Smooth muscle cell (in vitro differentiated cells): ENCODE data around the gene AGFG2. TPM values are rescaled to one million over a fixed set of nuclear protein-coding genes. Genes with fewer than 3 reads are reported as not detected.
"Not testable (repeated sequence)": the region's sequence is repeated elsewhere in the genome, so short reads cannot be mapped to it uniquely, and the experiment has no call there.

Experiments
- DNase-seq: peaks from one replicate; lab custom pipeline; 2025; ENCODE audit not compliant: unreplicated experiment; lab: John Stamatoyannopoulos, UW
- H2AFZ ChIP-seq: fragments of 200-600 bp; sonication (generic); 2 replicates; pipeline ENCODE4 v1.6.0; 2016; ENCODE audit warnings: antibody characterized with exemption, low read depth, mild to moderate bottlenecking
- H3F3A ChIP-seq: fragments of 200-600 bp; sonication (generic); 2 replicates; pipeline ENCODE4 v1.6.0; 2017; ENCODE audit warnings: antibody characterized with exemption, low read depth
- H3K27ac ChIP-seq: fragments of 200-600 bp; sonication (generic); 2 replicates; pipeline ENCODE4 v1.5.1; 2016; ENCODE audit warnings: low read depth, mild to moderate bottlenecking
- H3K27me3 ChIP-seq: fragments of 200-600 bp; sonication (generic); 2 replicates; pipeline ENCODE4 v1.6.1; 2016; ENCODE audit warnings: low read depth, mild to moderate bottlenecking
- H3K36me3 ChIP-seq: fragments of 200-600 bp; sonication (generic); 2 replicates; pipeline ENCODE4 v1.5.1; 2016; ENCODE audit warnings: low read depth
- H3K4me1 ChIP-seq: fragments of 200-600 bp; sonication (generic); 2 replicates; pipeline ENCODE4 v1.5.1; 2016; ENCODE audit warnings: low read depth
- H3K4me2 ChIP-seq: fragments of 200-600 bp; sonication (generic); 2 replicates; pipeline ENCODE4 v1.6.0; 2016; ENCODE audit warnings: mild to moderate bottlenecking
- H3K4me3 ChIP-seq: fragments of 200-600 bp; sonication (generic); 2 replicates; pipeline ENCODE4 v1.5.1; 2016; ENCODE audit warnings: mild to moderate bottlenecking
- H3K79me2 ChIP-seq: fragments of 200-600 bp; sonication (generic); 2 replicates; pipeline ENCODE4 v1.6.0; 2016; ENCODE audit warnings: low read depth, mild to moderate bottlenecking
- H3K9ac ChIP-seq: fragments of 200-600 bp; sonication (generic); 2 replicates; pipeline ENCODE4 v1.6.0; 2016; ENCODE audit warnings: low read depth
- H3K9me3 ChIP-seq: fragments of 200-600 bp; sonication (generic); replicated peaks from 2 replicates; pipeline ENCODE4 v1.5.1; 2016; ENCODE audit warnings: low read depth
- H4K20me1 ChIP-seq: fragments of 200-600 bp; sonication (generic); 2 replicates; pipeline ENCODE4 v1.6.0; 2016; ENCODE audit warnings: low read depth
- WGBS: methylation state at CpG from one replicate; pipeline ENCODE4 v1.1.7; 2016; ENCODE audit warnings: low lambda C conversion rate; 5-methylcytosine and 5-hydroxymethylcytosine counted together
- polyA plus RNA-seq: library from polyadenylated mRNA; unstranded; fragments of >200 nt; fragmentation: Nextera tagmentation; extraction: Ambion mirVana; gene quantifications from 2 replicates; pipeline ENCODE4 v1.2.1, GENCODE V29; 2016
- total RNA-seq: library from RNA; depleted of rRNA; stranded (reverse); fragments of >200 nt; gene quantifications from 2 replicates; pipeline ENCODE4 v1.2.3, GENCODE V29; 2014
- TF ChIP-seq, protein P1 (sequence below): fragments of 200-600 bp; sonication (generic); IDR thresholded peaks from 2 replicates; pipeline ENCODE4 v1.5.1; 2017; ENCODE audit warnings: borderline replicate concordance, mild to moderate bottlenecking, antibody characterized with exemption; ENCODE audit not compliant: insufficient read depth, poor library complexity, severe bottlenecking

The AGFG2 gene
- total and polyA plus RNA-seq, 2 experiments from 2014 or later = 2.7 to 8.4 TPM

DNA sequence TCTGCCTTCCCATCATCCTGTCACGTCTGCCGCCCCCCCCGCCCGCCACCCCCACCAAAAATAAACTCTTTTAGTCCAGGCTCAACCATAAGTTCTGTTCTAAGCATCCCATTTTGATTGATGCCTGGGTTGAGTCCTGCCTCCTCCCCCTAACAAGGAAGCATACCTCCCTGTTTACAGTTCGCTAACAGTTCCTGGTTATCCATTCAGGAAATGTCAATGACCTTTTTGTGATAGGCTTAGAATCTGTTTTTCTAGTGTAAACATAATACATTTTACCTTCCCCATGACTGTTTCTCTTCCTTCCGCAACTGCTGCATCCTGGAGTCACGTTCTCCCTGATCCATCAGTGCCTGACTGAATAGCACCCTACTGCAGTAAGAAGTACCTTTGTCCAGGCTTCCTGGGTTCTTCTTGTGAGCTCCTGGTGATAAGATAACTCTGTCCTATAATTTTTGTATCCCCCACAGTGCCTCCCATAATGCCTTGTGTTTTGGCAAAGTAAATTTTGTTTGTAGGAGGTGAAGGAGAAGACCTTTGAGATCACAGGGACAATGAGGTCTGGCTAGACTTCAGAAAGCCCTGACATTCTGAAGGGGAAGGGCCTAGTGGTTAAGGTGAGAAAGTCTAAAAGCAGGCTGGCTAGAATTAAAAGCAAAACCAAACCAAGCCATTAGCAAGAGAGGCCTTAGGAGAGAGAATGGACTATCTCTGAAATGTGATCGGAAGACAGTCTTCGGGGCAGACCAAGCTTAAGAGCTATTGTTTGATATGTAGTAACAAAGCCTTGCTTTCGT is 7.3 kb downstream of the AGFG2 start:
- Histone ChIP-seq H3K79me2 (no peaks in the 10 kb centered on the region), H4K20me1 (no peaks in the 10 kb centered on the region), H3K4me3 (no peak overlapping the region), H3K27ac (peak overlapping the region; percentile 86), H3F3A (peaks cover 12% of the 10 kb centered on the region), H3K9ac (no peak overlapping the region), H3K4me2 (peak overlapping the region; percentile 58), H3K27me3 (no peaks in the 10 kb centered on the region), H2AFZ (peak overlapping the region; percentile 52), H3K36me3 (no peaks in the 10 kb centered on the region), H3K9me3 (no peaks in the 10 kb centered on the region), H3K4me1 (peaks cover 21% of the 10 kb centered on the region)
- 71% methylated on average over 10 of the region's 10 CpGs for WGBS
- TF ChIP-seq, protein P1, sequence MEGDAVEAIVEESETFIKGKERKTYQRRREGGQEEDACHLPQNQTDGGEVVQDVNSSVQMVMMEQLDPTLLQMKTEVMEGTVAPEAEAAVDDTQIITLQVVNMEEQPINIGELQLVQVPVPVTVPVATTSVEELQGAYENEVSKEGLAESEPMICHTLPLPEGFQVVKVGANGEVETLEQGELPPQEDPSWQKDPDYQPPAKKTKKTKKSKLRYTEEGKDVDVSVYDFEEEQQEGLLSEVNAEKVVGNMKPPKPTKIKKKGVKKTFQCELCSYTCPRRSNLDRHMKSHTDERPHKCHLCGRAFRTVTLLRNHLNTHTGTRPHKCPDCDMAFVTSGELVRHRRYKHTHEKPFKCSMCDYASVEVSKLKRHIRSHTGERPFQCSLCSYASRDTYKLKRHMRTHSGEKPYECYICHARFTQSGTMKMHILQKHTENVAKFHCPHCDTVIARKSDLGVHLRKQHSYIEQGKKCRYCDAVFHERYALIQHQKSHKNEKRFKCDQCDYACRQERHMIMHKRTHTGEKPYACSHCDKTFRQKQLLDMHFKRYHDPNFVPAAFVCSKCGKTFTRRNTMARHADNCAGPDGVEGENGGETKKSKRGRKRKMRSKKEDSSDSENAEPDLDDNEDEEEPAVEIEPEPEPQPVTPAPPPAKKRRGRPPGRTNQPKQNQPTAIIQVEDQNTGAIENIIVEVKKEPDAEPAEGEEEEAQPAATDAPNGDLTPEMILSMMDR = no peak
- DNase-seq = no peak

DNA sequence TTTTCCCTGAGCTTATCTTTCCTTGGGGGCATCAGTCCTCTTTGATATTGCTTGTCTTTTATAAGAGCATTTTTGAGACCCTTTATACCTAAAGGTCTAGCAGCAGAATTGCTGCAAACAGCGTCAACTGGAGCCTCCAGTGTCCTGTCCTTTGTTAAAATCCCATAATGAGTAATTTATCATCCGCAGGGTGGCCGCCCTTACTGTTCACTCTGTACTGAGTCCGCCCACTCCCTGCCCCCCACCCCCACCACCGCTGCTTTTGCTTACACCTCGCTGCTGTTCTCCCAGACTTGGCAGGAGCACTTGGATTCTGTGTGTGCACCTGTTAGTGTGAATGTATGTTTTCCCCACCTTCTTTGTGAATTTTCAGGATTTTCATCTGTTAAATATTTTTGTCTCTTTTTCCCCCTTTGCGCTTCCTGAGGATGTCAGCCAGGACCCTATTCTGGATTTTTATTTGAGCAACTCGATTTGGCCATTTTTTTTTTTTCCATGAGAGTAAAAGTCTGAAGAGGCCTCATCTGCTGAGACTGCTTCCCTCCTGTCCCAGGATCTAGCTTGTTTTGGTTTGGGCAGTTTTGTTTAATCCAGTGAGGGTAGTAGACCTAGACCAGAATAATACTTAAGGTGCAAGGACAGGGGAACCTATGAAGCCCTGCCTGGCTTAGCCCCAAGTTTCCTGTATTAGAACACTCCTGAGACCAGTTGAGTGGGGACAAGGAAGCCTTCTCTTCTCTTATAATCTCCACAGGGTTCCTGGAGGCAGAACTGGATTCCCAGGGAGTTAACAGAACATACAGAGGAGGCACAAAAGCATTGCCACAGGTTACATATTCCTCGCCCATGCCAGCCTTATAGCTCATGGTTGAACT is 8.2 kb downstream of the AGFG2 start:
- H3K4me1 ChIP-seq = peaks cover 21% of the 10 kb centered on the region
- H3K9me3 ChIP-seq = no peaks in the 10 kb centered on the region
- TF ChIP-seq, protein P1 = no peak
- DNase-seq = no peak
- no peak overlapping the region for H3K4me3 ChIP-seq
- H3K79me2 ChIP-seq = no peaks in the 10 kb centered on the region
- H3K4me2 ChIP-seq = no peak overlapping the region
- WGBS = 84% methylated on average over 9 of the region's 9 CpGs
- H3K27ac ChIP-seq = peak overlapping the region; percentile 86
- no peaks in the 10 kb centered on the region for H4K20me1 ChIP-seq
- no peaks in the 10 kb centered on the region for H3K36me3 ChIP-seq
- H2AFZ ChIP-seq = no peak overlapping the region
- no peaks in the 10 kb centered on the region for H3K27me3 ChIP-seq
- H3F3A ChIP-seq = peaks cover 12% of the 10 kb centered on the region
- no peak overlapping the region for H3K9ac ChIP-seq

DNA sequence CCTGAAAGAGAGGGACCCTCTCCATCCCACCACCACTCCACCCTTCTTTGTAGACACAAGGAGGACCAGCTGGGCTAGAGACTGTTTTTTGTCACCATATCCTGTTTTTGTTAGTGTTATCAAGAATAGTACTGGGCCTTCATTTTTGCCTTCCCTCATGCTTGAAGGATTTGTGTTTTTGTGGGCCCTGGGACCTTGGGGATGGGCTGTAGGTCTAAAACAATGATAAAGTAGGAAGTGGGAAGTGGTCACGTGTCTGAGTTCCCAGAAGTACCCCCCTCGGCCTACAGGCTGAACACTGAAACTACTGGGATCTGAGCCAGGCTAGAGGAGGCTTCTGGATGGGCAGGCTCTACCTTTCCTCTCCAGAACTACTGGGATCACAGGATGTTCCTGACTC is 8.9 kb downstream of the AGFG2 start:
- 90% methylated on average over 2 of the region's 2 CpGs for WGBS
- H3K4me2 ChIP-seq = no peak overlapping the region

DNA sequence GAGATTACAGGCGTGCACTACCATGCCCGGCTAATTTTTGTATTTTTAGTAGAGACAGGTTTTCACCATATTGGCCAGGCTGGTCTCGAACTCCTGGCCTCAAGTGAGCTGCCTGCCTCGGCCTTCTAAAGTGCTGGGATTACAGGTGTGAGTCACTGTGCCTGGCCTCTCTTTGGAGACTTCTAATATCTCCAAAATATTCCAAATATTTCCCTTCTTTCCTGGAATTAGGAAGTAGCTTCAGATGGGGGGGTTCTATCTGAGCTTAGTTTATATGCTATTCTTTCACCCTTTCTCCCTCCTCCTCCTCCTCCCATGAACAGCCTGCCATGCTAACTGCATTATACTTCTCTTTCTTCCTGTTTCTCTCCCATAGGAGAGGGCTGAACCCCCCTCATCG is 9.4 kb downstream of the AGFG2 start:
- Histone ChIP-seq H3K4me1 (peaks cover 21% of the 10 kb centered on the region), H3F3A (peaks cover 12% of the 10 kb centered on the region)
- H3K9me3 ChIP-seq, H3K36me3 ChIP-seq, H3K9ac ChIP-seq, H3K4me2 ChIP-seq, H3K4me3 ChIP-seq, H3K27ac ChIP-seq, H3K27me3 ChIP-seq, H3K79me2 ChIP-seq, DNase-seq, H2AFZ ChIP-seq, H4K20me1 ChIP-seq: not testable (repeated sequence)
- 84% methylated on average over 5 of the region's 5 CpGs for WGBS

More for the DNA sequence above, 8.9 kb downstream of the AGFG2 start:
- no peak overlapping the region for H3K4me3 ChIP-seq
- no peak for DNase-seq
- no peaks in the 10 kb centered on the region for H3K9me3 ChIP-seq
- no peaks in the 10 kb centered on the region for H3K36me3 ChIP-seq
- no peak overlapping the region for H3K27ac ChIP-seq
- no peaks in the 10 kb centered on the region for H3K27me3 ChIP-seq
- H3K79me2 ChIP-seq = no peaks in the 10 kb centered on the region
- no peaks in the 10 kb centered on the region for H4K20me1 ChIP-seq
- peaks cover 21% of the 10 kb centered on the region for H3K4me1 ChIP-seq
- peaks cover 12% of the 10 kb centered on the region for H3F3A ChIP-seq
- H2AFZ ChIP-seq = no peak overlapping the region
- TF ChIP-seq, protein P1 = no peak
- no peak overlapping the region for H3K9ac ChIP-seq
